Measurements from ENCODE around the gene KHDC1L. TPM values are rescaled to one million over a fixed set of nuclear protein-coding genes. Genes with fewer than 3 reads are reported as not detected.

The KHDC1L gene, protein sequence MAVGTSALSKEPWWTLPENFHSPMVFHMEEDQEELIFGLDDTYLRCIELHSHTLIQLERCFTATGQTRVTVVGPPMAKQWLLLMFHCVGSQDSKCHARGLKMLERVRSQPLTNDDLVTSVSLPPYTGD
- not detected in 2 replicates for total RNA-seq

DNA sequence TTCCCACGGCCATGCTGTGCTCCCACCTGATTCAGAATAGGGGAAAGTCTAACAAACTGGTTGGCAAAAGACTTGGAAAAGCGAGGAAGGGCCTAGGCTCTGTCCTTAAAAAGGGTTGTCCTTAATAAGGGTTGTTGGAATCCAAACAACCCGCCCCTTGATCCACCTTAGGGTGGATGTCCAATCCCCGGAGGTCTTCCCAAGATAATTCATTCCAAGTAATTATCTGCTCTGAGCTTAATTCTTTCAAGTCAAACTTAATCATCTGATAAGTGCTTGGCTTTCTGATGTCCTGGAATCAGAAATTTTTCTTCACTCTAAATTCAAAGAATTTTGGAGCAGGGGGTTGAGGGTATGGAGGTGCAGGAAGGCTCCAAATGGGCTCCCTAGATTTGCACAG, at the start of gene KHDC1L:
Gene KHDC1L, minus strand, starts transcription at position 101 of the 400 bp plus-strand sequence. Its CDS starts 88 bp downstream, at position 13.

DNA sequence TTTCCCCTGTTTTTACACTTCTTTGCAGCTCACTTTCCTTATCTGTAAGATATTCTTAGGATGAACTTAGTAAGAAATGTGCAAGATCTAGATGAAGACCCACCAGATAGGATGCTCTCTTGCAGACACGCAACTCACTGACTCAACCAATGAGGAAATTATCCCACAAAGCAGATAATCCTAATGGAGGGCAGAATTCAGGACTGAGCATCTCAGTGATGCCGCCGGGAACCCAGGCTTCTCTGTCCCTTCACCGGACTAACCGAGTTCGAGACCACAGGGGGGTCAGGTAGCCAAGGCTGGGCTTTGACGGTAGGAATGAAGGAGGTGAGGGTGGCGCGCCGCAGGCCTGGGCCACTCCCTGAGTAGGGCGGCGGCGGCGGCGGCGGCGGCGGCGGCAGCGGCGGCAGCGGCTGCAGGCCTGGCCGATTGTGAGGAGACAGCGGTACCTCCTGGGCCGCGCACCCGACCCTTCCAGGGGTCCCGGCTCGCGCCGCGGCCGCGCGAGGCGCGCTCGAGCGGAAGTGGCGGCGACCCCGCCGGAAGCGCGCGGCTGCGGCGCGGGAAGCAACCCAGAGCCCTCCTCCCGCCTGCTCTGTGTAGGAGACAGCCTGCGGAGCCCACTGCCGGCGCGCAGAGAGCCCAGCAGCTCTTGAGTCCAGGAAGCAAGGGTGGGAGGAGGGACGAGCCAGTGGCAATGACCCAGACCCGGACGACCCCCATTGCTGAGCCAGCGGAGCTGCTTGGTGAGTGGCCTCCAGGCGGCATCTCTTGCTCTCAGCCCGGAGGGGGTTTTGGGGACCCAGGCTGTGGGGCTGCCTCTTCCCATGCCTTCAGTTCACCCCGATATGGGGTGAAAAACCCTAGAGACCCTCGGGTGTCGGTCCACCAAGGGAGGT, 37.6 kb upstream of the KHDC1L start, which contains the start of gene KHDC1:
Gene KHDC1, minus strand, starts transcription at position 526 of the 899 bp plus-strand sequence. CDS start 20,679 bp downstream, outside the sequence.

Other genes starting within 250 kb of the KHDC1L start
- gene KHDC1, start 37.7 kb upstream of the KHDC1L start, total RNA-seq: 2.3 and 5.6 TPM in 2 replicates
- gene DPPA5, start 128.8 kb upstream of the KHDC1L start, total RNA-seq: not detected in 2 replicates
- not detected in 2 replicates for gene KHDC3L, start 137.2 kb upstream of the KHDC1L start, total RNA-seq
- gene OOEP, start 144.4 kb upstream of the KHDC1L start, total RNA-seq: not detected in 2 replicates
- 0.56 and 1.2 TPM in 2 replicates for gene DDX43, start 169.3 kb upstream of the KHDC1L start, total RNA-seq
- 7.6 and 10.2 TPM in 2 replicates for gene CGAS, start 226.8 kb upstream of the KHDC1L start, total RNA-seq
- 24.8 and 34.7 TPM in 2 replicates for gene MTO1, start 236.2 kb upstream of the KHDC1L start, total RNA-seq

Data from regular cardiac myocyte (primary cell).